GM18907 (cell line): ENCODE data around the gene SLC35C1.
"Not testable (repeated sequence)": the region's sequence is repeated elsewhere in the genome, so short reads cannot be mapped to it uniquely, and the experiment has no call there.

Experiments
- ATAC-seq: cut with Tn5 transposase; IDR thresholded peaks from one replicate; pipeline ENCODE4 v1.9.1; 2021; ENCODE audit warnings: mild to moderate bottlenecking, moderate library complexity; ENCODE audit not compliant: unreplicated experiment

SLC35C1 gene

DNA sequence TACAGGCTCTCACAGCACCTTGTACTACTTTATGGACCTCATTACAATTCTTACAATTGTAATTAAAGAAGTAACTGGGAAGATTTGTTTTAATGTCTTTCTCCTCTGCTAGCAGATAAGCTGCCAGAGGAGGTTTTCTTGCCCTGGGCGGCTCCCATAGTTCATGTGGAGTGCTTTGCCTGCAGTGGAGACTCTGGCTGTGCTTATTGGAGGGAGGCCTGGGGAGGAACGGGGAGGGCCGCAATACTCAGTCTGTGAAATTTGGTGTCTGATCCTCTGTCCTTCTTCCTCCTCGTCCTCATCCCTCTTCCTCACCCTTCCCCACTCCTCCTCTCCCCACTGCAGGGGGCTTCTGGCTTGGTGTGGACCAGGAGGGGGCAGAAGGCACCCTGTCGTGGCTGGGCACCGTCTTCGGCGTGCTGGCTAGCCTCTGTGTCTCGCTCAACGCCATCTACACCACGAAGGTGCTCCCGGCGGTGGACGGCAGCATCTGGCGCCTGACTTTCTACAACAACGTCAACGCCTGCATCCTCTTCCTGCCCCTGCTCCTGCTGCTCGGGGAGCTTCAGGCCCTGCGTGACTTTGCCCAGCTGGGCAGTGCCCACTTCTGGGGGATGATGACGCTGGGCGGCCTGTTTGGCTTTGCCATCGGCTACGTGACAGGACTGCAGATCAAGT, 5.6 kb downstream of the SLC35C1 start:
- ATAC-seq = no peak

DNA sequence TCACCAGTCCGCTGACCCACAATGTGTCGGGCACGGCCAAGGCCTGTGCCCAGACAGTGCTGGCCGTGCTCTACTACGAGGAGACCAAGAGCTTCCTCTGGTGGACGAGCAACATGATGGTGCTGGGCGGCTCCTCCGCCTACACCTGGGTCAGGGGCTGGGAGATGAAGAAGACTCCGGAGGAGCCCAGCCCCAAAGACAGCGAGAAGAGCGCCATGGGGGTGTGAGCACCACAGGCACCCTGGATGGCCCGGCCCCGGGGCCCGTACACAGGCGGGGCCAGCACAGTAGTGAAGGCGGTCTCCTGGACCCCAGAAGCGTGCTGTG, 6.1 kb downstream of the SLC35C1 start:
- no peak for ATAC-seq

DNA sequence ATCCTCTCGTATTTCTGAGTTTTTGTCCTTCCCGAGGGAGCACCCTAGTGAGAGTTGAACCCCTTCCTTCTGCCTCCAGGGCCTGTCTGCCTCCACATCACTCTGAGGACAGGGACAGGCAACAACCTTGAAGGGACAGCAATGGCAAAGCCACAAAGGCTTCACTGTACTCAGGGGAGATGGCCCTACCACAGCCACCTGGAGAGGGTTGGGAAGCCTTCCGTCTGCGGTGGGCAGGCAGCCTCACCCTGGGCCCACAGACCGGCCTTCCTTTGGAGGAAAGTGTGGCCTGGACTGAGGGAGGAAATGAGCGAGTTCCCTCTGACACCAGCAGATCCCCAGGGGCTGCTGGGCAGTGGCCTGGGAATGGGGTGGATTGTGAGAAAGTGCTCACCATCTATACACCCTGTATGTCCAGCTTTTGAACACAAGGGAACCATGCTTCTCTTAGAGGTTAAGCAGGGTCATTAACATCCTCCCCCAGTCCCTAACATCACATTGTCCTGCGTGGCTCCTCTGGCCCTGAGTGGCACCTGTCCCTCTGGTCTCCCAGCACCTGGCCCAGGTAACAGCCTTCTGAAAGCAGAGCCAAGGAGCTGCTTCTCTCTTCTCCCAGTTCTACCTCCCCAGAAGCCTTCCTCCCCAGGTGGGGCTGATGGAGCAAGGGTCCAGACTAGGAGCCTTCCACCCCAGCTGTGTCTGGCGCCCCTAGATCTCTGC, 6.8 kb downstream of the SLC35C1 start:
- ATAC-seq = no peak

DNA sequence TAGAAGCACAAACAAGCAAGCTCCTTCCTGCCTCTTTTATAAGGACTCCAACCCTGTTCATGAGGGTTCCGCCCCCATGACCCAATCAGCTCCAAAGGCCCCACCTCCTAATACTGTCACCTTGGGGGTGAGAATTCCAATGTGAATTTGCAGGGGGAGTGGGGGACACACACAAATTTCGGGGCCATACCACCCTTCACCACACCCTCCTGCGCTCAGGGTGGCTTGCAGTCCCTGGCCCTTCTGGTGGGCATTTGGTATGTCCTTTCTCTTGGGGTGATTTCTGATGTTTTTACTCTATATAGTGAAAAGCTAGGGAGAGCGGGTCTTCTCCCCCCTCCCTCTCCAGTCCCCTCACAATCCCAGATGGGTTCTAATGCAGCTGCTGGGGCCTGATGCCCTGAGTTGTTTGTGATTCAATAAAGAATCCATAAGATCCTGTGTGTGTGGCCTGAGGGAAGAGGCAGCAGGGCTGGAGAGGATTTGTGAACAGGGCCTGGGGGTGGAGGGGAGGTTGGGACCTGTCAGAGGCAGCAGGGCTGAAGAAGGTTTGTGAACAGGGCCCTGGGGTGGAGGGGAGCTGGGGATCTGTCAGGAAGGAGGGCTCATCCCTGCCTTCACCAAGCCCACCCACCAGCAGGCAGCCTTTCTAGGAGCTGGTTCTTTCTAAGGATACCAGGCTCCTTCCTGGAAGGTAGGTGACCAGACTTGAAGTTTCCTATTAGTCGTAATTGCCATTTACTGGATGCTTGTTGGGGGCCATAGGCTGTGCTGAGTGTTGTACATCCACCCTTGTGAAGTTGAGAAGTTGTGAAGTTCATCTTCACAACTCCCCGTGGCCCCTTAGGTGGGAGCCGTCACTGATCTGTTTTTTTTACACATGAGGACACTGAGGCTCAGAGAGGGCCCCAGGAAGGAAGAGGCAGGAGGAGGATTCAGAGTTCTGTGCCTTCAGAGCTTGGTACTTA, 7.9 kb downstream of the SLC35C1 start:
- ATAC-seq = no peak

DNA sequence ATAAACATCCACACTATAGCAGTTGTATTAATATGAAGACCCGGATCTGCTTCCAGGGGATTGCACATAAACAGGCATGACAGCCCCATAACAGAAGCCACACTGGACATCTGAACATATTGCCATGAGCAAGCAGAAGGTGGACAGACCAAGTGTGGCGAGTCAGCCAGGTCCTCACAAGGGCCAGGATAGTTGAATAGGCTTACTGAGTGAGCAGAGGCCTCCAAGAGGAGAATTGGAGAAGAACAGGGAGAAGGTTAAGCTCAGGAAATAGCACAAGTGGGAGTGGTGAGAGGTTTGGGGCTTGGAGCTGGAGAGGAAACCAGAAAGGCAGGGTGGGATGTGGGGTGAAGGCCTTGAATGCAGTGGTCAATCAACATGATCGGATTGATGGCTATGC, 10.8 kb downstream of the SLC35C1 start:
- ATAC-seq = no peak

DNA sequence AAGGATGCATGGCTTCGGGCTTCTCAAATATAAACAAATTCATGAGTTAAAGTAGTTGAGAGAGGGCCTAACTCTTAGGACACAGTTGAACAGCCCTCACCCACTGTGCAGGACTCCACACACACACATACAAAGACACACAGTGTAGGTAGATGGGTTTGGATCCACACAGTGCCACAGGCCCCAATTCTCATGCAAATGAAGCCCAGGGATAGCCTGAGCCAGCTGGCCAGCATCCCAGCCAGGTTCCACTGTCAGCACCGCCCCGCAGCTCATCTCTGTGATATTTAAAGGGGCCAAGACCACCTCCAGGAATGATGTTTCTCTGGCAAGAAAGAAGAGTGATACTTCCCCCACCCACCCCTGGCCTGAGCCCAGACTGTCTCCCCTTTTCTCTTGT, 11.7 kb downstream of the SLC35C1 start:
- no peak for ATAC-seq

DNA sequence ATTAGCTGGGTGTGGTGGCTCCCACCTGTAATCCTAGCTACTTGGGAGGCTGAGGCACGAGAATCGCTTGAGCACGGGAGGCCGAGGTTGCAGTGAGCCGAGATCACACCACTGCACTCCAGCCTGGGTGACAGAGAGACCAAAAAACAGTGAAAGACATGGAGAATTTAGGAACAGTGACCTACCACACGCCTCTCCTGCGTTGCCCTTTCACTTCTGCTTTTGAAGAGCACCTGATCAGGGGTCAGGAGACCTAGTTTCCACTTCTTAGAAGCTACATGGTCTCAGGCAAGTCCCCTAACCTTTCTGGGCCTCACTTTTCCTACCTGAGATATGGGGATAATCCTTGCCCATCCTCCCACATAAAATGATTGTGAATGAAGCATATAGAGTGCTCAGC, 12.2 kb downstream of the SLC35C1 start:
- ATAC-seq = peak; percentile 58

DNA sequence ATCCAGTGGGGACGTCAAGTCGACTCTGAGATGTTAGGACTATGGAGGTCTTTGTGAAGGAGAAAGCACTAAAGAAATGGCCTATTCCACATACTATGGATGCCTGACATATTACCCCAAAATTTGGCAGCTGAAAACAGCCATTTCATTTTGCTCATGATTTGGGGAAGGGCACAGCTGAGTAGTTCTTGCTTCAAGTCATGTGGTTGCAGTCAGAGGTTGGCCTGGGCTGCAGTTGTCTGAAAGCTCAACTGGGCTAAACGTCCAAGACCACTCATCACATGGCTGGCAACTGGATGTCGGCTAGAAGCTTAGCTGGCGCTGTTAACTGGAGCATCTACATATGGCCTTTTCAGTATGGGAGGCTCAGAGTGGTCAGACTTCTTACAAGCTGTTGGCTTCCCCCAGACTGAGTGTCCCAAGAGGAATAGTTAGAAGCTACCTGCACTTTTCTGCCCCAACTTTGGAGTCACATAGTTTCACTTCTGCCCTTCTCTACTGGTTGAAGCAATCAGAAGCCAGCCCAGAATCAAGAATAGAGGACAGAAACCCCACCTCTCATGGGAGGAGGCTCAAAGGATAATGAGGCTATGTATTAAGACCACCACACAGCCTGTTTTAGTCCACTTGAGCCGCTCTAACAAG, 14.1 kb downstream of the SLC35C1 start:
- no peak for ATAC-seq

DNA sequence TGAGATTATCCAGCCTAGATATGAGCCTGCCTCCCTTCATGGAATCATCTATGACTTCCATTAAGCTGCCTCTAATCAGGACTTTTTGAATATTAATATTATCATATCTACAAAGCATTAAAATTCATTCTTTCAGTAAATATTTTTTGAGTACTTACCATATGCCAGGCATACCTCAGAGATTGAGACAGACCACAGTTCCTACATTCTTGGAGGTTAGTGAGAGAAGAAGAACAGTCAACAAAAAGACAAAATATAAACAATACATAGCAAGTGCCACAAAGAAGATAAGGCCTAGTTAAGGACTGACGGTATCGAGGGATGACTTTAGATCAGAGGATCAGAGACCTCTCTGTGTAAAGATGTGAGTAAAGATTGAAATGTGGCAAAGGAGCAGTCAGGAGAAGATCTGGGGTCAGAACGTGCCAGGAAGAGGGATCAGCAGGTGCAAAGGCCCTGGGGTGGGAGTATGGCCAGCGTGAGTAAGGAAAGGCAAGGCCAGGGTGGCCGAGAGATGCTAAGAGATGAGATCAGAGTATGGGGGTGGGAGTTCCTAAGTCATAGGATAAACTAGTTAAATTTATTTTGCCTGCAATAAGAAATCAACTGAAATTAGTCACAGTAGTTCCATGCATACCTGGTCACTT, 15.4 kb downstream of the SLC35C1 start:
- ATAC-seq = no peak

DNA sequence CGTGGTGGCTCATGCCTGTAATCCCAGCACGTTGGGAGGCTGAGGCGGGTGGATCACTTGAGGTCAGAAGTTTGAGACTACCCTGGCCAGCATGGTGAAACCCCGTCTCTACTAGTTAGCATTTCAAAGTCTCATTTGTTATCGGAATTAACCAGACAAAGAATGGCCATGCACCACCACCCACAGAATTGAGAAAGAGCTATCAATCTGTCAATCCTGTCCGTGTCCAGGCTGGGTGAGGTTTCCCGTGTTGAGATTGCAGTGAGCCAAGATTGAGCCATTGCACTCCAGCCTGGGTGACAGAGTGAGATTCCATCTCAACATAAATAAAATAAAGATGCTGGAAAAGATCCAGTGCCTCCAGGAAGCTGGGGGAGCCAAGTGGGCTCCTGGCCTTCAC, 21.5 kb downstream of the SLC35C1 start:
- not testable (repeated sequence) for ATAC-seq

DNA sequence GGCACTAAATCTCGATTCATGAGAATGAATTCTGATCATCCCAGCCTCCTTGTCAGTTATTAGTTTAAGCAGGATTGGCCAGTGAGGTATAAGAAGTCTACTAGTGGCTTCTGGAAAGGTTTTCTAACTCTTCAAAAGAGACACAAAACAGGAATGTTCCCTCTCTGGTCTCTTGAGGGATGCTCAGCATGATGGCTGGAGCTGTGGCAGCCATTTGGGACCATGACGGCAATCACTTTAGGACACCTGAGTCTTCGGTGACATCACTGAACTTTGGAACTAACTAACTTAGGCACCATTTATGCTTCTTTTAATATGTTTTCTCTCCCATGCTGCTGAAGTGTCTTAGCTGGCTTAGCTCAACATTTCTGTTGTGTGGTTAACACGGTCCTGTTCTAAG, 22.2 kb downstream of the SLC35C1 start:
- no peak for ATAC-seq

DNA sequence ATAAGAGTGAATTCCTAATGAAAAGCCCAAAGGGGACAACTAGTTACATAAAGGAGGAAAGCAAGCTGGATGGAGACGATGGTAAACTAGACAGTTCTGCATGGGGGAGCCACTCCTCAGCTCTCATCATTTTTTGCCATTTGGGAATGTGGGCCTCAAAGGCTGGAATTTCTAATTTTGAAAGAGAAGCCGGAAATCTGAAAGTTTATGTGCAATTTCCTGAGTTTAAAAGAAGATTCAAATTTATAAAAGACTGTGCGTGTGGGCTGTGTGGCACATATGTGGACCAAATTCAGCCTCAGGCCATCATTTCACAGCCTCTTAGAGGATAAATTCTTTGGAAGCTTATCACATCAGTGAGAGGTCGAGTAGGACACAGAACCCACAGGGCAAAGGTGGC, 24.0 kb downstream of the SLC35C1 start:
- no peak for ATAC-seq

DNA sequence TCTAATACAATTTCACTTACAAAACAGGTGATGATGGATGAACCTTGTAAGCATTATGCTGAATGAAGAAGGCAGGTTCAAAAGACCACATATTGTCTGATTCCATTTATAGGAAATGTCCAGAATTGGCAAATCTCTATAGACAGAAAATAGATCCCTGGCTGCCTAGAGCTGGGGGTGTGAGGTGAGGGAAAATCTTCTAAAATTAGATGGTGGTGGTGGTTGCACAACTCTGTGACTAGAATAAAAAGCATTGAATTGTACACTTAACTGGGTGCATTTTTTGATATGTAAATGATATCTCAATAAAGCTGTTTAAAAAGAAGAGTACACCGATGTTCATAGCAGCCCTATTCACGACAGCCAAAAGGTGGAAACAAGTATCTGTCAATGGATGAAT, 25.6 kb downstream of the SLC35C1 start:
- no peak for ATAC-seq

DNA sequence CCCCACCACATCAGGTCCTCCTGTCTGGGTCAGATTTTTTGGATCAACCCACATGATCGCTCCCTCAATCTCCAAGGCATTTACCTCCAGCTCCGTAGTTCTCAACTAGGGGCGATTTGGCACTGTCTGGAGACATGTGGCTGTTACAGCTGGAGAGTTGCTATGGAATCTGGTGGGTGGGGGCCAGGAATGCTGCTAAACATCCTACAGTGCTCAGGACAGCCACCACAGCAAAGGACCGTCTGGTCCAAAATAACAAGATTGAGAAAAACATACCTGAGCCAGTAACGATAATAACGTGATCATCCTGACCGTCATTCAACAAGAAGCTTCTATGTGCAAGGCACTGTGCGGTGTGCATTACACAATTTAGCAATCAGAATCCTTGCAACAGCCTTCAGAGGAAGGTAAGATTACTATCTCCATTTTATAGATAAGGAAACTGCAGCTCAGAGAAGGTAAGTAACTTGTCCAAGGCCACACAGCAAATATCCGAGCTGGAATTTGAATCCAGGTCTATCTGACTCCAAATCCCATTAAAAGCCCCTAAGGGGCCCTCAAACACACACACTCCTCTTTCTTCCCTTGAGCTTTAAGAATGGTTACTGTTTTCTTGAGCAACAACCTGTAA, 28.0 kb downstream of the SLC35C1 start:
- ATAC-seq = no peak

DNA sequence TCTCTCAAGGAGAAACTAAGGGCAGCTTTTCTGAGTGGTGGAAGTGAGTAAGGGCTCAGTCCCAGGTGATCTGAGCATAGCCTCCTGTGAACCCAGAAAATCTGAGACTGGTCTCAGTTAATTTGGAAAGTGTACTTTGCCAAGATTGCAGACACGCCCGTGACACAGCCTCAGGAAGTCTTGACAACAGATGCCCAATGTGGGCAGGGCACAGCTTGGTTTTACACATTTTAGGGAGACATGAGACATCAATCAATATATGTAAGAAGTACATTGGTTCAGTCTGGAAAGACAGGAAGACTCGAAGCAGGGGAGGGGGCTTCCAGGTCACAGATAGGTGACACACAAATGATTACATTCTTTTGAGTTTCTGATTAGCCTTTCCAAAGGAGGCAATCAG, 28.8 kb downstream of the SLC35C1 start:
- no peak for ATAC-seq

DNA sequence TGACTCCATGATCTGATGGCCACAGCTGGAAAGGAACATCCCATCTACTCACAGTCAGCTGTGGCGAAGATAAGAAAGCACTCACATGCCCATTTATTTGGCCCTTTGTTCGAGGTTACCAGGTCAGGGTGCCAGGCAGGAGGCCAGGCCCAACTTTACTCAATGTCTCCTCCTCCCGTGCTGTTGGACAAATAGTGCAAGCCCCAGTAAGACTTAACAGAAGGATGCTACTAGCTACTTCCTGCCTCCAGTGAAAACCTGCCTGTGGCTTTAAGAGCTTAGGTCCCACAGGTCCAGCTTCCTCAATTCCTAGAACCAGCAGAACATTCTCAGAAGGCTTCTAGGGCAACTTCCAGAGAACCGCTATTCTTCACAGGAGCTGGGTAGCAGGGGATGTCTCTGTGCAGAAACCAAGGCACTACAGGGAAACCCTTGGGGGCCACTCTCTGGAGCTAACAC, 29.4 kb downstream of the SLC35C1 start:
- no peak for ATAC-seq

DNA sequence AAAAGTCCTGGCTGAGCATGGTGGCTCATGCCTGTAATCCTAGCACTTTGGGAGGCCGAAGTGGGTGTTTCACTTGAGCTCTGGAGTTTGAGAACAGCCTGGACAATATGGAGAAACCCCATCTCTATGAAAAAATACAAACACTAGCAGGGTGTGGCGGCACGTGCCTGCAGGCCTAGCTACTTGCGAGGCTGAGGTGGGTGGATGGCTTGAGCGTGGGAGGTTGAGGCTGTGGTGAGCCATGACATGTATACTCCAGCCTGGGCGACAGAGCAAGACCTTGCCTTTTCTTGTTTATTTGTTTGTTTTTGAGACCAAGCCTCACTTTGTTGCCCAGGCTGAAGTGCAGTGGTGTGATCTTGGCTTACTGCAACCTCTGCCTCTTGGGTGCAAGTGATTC, 34.3 kb downstream of the SLC35C1 start:
- ATAC-seq = no peak

DNA sequence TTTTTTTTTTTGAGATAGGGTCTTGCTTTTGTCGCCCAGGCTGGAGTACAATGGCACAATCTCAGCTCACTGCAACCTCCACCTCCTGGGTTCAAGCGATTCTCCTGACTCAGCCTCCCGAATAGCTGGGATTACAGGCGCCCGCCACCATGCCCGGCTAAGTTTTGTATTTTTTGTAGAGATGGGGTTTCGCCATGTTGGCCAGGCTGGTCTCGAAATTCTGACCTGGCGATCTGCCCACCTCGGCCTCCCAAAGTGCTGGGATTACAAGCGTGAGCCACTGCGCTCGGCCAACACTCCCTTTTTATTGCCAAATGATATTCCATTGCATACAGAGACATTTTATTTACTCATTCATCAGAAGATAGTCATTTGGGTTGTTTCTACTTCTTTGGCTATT, 35.3 kb downstream of the SLC35C1 start:
- not testable (repeated sequence) for ATAC-seq

DNA sequence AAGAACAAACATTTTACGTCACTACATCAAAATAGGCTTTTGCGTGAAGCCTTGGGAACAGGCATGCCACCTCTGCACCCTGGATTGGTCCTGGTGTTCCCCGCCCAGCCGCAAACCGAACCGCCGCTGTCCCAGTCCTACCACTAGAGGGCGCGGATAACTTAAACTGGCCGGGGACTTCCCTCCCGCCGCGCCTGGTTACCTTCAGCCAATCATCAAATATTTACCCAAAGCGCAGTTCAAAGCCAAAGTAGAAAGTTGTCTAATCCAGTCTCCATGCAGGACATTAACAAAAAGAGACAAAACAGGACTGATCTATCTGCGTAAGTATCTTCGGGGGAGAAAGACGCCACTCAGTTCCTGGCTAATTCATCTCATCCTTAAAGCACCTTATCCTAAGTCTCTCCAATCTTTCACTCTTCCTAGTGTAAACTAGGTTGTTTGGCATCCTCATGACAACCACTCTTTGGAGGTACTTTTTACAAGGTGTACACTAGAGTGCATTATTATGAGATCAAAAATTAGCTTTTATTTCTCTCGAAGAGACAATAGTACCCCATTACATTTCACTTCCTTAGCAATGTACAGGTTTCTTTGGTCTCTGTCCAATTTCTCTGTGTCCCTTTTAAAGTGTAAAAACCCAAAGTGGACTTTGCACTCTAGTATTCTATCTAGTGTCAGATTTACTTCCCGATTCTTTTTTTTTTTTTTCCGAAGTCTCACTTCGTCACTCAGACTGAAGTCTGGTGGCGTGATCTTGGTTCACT, 38.4 kb downstream of the SLC35C1 start:
- ATAC-seq = no peak
